AG04450 (cell line): ENCODE results near the gene TRIM29. TPM values are rescaled to one million over a fixed set of nuclear protein-coding genes. Genes with fewer than 3 reads are reported as not detected.

Experiments used
- CTCF ChIA-PET: fragments of 300-600, 350-600 bp; formaldehyde crosslinking; extraction: SDS; loops from one replicate; lab custom pipeline; 2022; ENCODE audit warnings: antibody characterized with exemption, inconsistent platforms; lab: Charles Lee
- POLR2A ChIA-PET: fragments of 350-600 bp; formaldehyde crosslinking; extraction: SDS; loops from one replicate; lab custom pipeline; 2021; ENCODE audit warnings: antibody characterized with exemption, inconsistent platforms; lab: Yijun Ruan, JAX
- DNase-seq: peaks from one replicate; pipeline ENCODE4 v3.0.0-alpha.2; 2011; ENCODE audit warnings: low read depth, low spot score
- H3K27ac ChIP-seq: one replicate; pipeline ENCODE4 v1.5.1; 2012; ENCODE audit warnings: low read depth, low read length, control low read depth
- H3K27me3 ChIP-seq: one replicate; pipeline ENCODE4 v1.6.0; 2012; ENCODE audit warnings: low read length; ENCODE audit not compliant: control insufficient read depth, insufficient read depth
- H3K4me3 ChIP-seq: 2 replicates; pipeline ENCODE4 v1.5.1; 2011; ENCODE audit warnings: mild to moderate bottlenecking, low read depth, low read length, control low read depth
- H3K9me3 ChIP-seq: 2 replicates; pipeline ENCODE4 v1.5.1; 2012; ENCODE audit warnings: low read length; ENCODE audit not compliant: control insufficient read depth, insufficient read depth
- polyA plus RNA-seq: library from polyadenylated mRNA; depleted of rRNA; stranded (reverse); fragments of >200 nt; gene quantifications from 2 replicates; pipeline ENCODE4 v1.2.3, GENCODE V29; 2011
- TF ChIP-seq, protein P1 (sequence below): IDR thresholded peaks from 2 replicates; pipeline ENCODE4 v1.5.1; 2011; ENCODE audit warnings: low read depth, low read length, control low read depth, inconsistent platforms

Gene TRIM29
- polyA plus RNA-seq, 1 experiment: 0.07 TPM

DNA sequence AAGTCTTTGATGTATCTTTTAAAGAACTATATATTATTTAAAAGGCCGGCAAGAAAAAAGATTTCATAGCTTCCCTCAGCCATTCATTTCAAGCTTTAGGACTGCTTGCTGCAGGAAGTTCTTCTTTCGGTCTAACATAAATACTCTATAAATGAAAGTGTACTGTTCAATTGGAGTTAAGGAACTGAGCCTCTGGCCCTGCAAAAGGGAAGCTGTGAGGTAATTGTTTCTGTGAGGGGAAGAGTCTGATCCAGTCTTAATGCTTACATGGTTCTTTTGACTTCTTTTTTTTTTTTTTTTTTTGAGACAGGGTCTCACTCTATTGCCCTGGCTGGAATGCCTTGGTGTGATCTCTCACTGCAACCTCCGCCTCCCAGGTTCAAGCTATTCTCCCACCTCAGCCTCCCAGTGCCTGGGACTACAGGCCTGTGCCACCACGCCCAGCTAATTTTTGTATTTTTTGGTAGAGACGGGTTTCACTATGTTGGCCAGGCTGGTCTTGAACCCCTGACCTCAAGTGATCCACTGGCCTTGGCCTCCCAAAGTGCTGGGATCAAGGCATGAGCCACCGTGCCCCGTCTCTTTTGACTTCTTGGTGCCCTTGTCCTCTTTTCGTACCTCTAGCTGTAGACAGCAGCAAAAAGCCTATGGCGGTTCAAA, 4.7 kb upstream of the TRIM29 start:
- CTCF ChIA-PET: interaction anchor here (0.9 to 1.0 kb wide), 2 partner anchors 26 to 87 kb away, joined by 3 to 4 read pairs; no protein-coding TSS in a partner anchor

DNA sequence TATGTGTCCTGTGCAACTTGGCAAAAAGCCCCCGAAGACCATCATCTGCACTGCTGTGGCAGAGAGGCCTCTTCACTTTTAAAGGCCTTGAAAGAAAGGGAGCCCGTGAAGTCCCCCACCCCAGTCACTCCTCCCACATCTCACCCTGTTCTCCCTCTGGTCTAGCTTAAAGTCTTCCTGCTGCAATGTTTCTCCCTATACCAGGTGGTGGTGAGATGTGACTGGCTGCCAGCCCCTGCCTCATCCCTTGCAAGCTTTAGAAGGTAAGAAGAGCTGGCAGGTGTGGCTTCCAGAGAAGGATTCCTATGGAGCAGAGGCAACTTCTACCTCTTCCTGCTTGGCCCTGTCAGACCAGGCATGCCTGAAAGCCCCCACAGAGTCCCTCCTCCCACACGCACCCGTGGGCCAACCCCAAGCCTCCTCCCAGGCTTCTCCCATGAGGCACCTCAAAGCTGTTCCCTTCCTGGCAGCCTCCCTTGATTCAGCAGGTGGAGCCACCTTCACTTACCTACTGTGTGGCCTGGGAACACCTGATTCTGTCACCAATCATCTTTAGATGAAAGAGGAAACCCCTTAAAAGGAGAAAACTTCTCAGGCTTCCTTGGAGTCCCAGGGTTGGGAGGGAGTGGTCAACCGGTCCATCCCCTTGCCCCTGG, 4.0 kb upstream of the TRIM29 start:
- no peak for DNase-seq
- H3K4me3 ChIP-seq: no peak overlapping the region
- peaks cover 44% of the 10 kb centered on the region for H3K27me3 ChIP-seq
- ChIA-PET POLR2A (no interaction called here), CTCF (interaction anchor here (1.0 kb wide), 1 partner anchor 27 kb away, joined by 4 read pairs; no protein-coding TSS in a partner anchor)
- TF ChIP-seq, protein P1, sequence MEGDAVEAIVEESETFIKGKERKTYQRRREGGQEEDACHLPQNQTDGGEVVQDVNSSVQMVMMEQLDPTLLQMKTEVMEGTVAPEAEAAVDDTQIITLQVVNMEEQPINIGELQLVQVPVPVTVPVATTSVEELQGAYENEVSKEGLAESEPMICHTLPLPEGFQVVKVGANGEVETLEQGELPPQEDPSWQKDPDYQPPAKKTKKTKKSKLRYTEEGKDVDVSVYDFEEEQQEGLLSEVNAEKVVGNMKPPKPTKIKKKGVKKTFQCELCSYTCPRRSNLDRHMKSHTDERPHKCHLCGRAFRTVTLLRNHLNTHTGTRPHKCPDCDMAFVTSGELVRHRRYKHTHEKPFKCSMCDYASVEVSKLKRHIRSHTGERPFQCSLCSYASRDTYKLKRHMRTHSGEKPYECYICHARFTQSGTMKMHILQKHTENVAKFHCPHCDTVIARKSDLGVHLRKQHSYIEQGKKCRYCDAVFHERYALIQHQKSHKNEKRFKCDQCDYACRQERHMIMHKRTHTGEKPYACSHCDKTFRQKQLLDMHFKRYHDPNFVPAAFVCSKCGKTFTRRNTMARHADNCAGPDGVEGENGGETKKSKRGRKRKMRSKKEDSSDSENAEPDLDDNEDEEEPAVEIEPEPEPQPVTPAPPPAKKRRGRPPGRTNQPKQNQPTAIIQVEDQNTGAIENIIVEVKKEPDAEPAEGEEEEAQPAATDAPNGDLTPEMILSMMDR: no peak
- no peak overlapping the region for H3K27ac ChIP-seq
- no peaks in the 10 kb centered on the region; the same call in 1 of the 2 replicates for H3K9me3 ChIP-seq

More for the DNA sequence above, 4.7 kb upstream of the TRIM29 start:
- TF ChIP-seq, protein P1: no peak
- Histone ChIP-seq H3K27me3 (peaks cover 46% of the 10 kb centered on the region), H3K9me3 (no peaks in the 10 kb centered on the region; the same call in 1 of the 2 replicates), H3K4me3 (no peak overlapping the region), H3K27ac (no peak overlapping the region)
- POLR2A ChIA-PET: no interaction called here
- DNase-seq: no peak

DNA sequence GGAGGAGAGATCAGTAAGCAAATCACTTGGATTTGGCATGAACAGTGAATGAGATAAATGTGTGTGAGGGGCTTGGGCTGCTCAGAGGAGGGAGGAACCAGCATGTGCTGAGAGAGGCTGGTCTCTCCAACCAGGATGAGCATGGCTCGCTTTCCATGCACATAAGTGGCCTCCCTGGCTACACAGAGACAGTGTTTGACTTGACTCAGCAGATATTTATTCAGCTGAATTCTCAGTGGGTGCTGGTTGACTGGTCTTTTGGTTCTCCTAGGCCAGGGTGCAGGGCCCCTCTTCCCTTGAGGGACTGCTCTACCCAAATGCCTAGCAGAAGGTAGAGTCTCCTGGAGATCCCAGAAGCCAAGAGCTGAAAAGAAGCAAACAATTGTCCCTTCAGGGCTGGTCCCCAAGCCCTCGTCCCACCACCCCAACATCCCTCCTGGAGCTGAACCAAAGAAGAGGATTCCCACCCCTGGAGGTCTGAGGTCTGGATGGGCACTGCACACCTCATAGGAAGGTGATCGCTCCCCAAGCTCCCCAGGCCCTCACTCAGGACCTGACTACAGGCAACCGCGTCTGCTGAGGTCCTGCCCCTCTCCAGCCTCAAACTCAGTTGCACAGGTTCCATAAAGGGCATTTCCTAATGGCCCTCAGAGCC, 3.3 kb upstream of the TRIM29 start:
- no peaks in the 10 kb centered on the region; the same call in 1 of the 2 replicates for H3K9me3 ChIP-seq
- no peak overlapping the region for H3K4me3 ChIP-seq
- no peak overlapping the region for H3K27ac ChIP-seq
- no peak for DNase-seq
- POLR2A ChIA-PET: no interaction called here
- TF ChIP-seq, protein P1: no peak
- H3K27me3 ChIP-seq: peaks cover 43% of the 10 kb centered on the region
- CTCF ChIA-PET: no interaction called here

DNA sequence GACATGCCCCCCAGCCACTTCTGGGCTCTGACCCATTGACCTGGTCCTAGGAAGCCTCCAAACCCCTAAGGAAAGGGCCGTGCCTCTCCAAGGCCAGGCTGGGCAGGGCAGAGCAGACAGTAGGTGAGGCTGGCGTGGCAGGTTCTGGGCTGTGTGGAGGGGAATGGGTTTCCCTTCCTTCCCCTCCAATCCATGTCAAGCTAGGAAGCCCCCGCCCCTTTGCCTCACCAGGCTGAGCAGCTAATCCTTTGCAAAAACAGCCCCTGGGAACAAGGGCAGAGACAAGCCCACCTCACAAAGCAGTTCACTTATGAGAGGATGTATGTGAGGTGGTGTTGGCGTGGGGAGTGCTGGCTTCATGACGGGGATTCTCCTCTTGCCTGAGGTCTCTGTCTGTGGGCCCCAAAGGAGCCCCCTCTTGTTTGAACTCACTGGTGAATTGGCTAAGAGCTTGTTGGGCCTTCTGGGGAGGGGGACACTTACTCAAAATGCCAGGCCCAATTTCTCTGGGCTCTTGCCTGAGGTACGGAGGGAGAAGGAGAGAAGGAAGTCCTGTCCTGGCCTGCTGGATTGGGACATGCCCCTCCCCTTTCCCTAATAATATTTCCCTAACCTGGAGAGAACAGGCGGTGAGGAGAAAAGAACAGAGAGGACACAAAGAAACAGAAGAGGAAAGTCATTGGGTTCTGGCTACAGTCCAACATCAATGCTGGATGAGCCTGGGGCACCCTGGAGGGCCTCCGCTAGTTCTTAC, 1.6 kb upstream of the TRIM29 start:
- H3K27me3 ChIP-seq: peaks cover 42% of the 10 kb centered on the region
- TF ChIP-seq, protein P1: no peak
- no peaks in the 10 kb centered on the region; the same call in 1 of the 2 replicates for H3K9me3 ChIP-seq
- no peak for DNase-seq
- CTCF ChIA-PET: interaction anchor here (0.8 kb wide), 1 partner anchor 655 kb away, joined by 11 read pairs; no protein-coding TSS in a partner anchor
- H3K27ac ChIP-seq: no peak overlapping the region
- no peak overlapping the region for H3K4me3 ChIP-seq
- POLR2A ChIA-PET: no interaction called here
